GM18519 (cell line): Measurements from ENCODE around the gene SATB2.

Experiments
- ATAC-seq: cut with Tn5 transposase; IDR thresholded peaks from one replicate; pipeline ENCODE4 v1.9.1; 2021; ENCODE audit warnings: mild to moderate bottlenecking, moderate library complexity; ENCODE audit not compliant: unreplicated experiment, low FRiP score

Gene SATB2

DNA sequence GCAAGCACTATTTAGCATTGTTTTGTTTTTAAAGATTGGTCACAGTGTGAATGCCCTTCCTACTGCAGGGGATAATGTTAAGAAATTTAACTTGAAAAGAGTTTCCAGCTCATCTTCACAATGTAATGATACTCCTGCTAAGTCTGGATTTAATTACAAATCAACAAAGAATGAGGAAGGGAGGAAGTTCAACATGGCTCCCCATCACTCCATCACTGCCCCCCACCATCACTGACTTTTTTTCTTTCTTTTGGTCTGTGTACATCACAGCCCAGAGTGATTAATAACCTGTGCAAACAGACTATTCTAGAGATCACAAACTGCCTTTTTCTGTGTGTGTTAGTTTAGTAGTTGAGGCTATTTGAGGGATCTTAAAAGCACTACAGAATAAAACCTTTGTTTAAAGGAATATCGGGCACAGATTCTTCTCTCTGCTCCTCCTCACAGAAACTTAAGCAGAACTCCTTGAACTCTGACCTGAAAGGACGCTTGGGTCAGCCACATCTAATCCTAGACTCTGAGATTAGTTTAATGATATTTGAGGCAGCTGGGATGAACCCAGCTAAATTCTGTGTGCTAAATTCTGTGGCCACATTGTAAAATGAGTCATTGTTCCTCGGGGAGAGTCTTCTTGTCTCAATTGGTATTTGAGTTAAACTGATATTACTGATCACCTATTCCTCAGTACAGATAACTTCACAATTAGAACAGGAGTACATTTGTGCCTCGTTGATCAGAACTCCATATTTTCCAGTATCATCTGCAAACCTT, 47.8 kb downstream of the SATB2 start:
- ATAC-seq, result no peak

- no peak for ATAC-seq
These were observed 50.3 kb downstream of the SATB2 start for GRCh38 chr2:199407421-199407820.

DNA sequence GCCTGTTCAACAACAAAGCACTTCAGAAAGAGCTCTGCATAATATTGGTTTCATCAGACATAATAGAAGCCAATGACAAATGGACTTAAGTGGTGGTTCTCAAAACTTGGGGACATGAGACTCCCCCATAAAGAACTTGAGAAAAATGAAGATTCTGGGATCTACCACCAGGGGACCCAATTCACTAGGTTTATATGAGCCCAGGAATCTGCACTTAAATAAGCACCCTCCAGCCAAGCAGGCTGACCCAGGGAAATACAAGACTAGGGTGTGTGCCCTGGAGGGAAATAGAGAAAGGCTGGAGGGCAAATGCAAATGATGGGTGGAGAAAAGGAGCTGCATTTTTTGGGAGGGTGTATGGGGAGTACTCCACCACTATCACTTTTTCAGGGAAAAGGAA, 52.5 kb downstream of the SATB2 start:
- ATAC-seq, result no peak

DNA sequence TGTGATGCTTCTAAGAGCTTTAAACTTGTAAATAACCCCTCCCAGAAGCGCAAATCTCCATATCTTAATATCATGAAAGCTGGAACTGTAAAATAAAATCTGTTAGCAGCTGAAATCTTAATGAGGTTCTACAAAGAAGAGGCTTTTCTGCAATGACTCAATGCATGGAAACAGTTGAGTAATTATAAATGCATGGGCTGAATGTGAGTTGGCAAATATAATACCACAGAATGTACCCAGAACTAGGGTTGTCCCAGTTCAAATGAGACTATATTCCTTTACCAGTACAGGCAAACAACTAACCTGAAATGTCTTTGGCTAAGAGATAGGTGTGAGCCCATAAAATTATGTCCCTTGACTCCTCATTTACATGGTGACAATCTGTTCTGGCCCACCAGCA, 52.9 kb downstream of the SATB2 start:
- ATAC-seq, result no peak

DNA sequence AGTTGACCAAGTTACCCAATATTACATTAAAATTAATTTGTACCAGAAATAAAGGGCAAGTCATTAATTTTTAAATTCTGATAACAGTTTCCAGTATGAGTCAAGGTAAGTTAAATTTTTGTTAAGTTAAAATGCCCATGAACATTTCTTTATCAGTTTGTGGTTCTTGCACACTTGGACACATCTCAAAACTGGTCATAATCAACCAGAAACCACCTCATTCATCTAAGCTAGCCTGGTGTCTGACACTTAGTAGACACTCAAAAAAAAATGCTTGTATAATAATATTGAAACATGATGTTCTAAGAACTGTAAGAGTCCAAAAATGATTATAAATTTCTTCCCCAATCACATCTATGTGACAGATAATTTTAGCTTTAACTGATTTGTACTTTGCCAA, 62.4 kb downstream of the SATB2 start:
- ATAC-seq, result no peak

DNA sequence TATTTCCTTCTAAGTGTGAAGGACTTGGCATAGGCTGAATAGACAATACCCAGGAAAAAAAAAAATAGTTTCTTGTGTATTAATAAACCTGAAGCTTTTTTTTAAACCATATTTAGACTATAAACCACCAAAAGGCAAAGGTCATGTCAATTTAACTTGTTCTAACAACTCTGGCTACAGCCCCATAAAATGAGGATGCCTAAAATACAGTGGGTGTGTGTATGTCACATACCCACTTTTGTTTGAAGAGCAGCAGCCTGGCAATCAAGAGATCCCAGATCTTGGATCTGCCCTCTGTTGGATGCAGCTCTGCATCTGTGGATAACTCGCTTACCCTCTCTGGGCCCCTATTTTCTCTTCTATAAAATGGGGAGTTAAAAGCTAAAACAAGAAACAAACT, 65.4 kb downstream of the SATB2 start:
- ATAC-seq, result no peak

- no peak for ATAC-seq
These were observed 68.9 kb downstream of the SATB2 start for GRCh38 chr2:199388728-199389268.

DNA sequence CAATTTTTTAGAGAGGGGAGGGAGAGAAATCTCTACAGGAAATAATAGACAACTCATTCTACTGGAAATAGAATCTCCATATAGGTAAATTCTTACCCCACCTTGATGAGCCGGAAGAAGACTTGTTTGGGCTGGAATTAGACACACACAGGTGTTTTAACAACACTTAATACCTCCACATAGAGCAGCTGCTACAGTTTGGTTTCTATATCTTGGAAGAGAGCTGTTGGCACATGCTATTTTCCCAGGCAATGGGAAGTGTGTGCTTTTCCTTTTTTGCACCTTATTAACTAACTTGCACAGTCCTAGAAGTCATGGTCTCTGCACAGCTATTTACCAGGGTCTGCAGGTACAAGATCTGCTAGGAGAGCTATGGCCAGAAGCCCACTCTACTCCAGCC, 73.7 kb downstream of the SATB2 start:
- no peak for ATAC-seq

- no peak for ATAC-seq
These were observed 74.7 kb downstream of the SATB2 start for GRCh38 chr2:199383021-199383420.

DNA sequence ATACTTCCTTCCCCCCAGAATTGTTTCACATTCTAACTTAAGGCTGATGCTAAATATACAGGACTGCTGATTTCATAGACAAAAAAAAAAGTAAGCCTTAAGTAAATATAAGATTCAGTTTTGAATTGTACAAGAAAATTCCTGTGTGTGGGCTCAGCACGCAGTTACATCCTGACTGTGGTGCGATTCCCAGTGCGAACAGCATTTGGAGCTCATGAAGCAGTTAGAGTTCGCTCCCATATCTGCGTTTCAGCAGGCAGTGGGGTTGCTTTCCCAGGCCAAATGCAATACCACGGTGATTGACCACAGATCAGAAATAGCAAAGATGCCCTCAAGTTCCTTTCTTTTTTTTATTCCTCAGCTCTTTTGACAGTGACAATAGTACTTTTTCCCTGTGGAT, 75.6 kb downstream of the SATB2 start:
- ATAC-seq, result no peak

- no peak for ATAC-seq
These were observed 76.2 kb downstream of the SATB2 start for GRCh38 chr2:199381531-199381930.

DNA sequence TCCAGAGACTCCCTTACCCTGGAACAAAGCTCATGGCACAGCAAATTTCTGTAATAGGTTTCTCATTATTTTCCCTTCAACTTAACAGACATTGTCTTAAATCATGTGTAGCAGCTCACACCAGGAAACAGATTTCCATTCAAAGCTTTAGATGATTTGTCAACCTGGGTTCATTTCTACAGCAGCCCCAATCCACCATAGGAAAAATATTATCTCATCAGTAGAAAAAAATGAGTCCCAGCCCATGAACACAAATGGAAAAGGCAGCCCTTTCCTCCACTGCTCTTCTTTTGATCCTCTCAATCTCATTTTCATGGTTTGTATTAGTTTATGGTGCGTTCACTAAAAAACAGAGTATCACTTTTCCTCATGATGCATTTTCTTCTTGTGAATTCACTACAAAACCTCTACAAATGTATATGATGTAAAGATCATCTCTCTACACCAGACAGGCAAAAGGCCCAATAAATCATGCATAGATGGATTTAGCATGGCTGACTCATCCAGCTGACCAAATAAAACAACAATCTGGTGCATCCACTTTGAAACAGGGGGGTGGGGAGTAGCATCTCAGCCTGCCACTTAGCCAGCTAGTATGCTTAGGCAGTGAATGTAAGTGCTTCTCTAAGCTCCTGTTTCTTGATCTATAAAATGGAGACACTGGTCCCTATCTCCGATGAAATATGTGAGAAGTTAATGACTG, 78.6 kb downstream of the SATB2 start:
- ATAC-seq, result no peak

DNA sequence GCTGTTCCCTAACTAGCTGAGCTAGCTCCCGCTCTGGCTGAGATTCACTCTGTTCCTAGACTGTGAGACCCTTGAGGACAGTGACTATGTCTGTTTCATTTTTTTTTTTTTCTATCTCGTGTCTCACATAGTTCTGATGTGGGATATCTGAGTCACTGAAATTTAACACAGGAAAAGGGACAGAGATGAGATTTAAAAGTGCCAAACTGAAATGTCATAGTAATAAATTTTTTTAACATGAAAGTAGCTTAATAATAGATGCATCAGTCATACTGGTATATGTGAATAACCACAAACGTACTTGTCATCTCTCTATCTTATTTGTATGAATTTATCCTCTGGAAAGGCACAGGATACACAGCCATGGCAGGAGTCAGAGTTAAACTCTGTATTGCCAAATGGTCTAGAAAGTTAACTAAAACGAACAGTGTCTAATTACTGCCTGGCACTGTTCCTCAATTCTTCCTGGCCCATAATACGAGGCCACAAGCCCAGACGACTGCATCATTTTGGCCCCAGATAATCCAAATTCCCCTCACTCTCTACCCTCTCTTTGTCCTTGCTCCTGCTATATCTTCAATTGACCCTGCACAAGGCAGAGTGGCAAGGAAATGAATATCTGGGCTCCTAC, 87.5 kb downstream of the SATB2 start:
- no peak for ATAC-seq

DNA sequence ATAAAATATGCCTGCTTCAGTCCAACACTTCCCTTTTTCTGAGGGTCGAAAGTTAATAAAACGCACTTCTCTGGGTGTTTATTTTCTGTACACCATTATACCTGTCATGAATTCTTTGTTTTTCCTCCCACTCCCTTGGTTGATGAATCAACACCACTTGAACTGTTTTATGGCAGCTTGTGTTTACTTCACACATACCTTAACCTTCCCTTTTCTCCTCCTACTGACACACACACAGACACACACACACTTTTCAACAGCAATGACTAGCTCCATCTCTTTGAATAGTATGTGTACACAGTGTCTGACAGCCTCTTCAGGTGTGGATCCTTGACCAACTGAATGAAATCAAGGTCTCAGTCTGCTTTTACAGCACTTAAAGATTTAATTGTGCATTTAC, 91.3 kb downstream of the SATB2 start:
- no peak for ATAC-seq

GRCh38 chr2:199364153-199364552, 93.6 kb downstream of the SATB2 start:
- no peak for ATAC-seq

- ATAC-seq, result no peak
These were observed 101.3 kb downstream of the SATB2 start for GRCh38 chr2:199356412-199356811.

DNA sequence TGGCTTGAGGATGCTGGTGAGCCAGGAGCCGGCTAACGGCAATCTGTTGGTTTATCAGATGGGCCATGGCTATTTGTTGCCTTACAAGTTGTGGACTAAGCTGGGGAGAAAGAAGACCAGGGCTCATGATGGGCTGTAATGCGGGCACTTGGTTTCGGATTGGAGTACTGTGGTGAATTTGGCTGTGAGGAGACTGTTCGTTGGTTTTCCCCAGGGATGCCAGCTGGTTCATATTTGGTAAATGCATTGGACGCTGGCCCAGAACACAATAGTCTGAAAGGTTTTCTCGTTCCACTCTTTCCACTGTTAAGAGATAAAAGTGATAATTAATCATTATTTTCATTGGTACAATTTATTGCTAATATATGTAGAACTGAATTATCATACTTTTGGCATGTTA, 108.9 kb downstream of the SATB2 start:
- ATAC-seq, result no peak

DNA sequence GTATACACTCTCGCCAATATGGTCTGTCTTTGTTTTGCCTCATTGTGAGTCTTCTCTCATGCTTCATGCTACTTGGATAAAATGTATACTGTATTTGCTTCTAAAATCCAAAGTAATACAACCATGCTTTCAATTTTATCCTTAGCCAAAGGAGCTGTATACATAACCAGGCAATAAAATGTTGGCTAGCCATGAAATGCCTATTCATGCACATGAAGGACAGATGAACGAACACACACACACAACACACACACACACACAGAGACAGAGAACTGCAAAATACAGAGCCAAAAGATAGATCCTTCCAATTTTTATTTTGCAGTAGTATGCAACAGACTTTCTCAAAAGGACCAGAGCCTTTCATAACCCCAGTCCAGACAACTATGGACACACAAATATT, 113.7 kb downstream of the SATB2 start:
- no peak for ATAC-seq

GRCh38 chr2:199342334-199342733, 115.4 kb downstream of the SATB2 start:
- no peak for ATAC-seq

DNA sequence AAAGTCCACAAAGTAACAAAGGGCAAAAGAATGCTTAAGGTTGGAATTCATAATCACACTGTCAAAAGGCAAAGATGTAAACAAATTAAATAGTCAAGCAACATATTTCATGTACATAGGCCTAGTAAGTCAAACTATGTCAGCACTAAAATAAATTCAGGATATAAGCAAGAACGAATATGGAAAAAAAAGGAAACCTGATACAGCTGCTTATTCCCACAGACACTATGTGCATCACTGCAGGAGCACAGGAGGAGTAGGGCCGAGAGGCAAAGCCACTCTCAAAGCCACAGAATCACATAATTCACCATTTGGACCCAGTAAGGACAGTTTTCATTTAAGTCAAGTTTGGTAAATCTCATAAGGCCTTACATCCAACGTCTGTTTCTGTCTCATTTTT, 116.6 kb downstream of the SATB2 start:
- ATAC-seq, result no peak

DNA sequence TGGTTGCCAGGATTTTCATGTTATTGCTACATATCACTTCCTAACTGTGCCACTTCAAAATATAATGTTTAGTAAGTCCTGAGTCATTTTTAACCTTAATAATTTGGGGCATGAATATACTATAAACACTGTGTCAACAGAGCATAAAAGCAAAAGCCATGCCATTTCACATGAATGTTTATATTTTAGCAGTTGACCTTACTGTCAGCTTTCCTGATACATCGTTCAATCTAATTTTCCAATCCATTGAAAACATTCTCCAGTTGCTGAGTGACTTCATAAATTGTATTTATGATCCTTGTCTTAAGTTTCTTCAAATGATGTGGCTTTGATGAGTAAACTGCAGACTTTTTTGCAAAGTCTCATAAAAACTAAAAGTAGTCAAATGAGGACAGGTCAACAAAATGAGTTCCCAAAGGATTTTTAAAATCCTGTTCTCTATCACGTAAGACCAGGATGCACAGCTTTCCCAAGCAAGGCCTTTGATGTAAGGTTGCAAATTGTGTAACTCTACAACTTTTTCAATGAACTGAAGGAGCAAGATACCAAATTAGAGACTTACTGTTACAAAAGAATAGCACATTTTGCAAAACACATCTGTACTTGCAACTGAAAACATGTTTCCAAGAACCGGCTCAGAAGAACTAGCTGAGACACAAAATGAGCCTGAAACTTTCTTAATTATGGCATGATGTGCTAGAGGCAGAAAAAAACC, 117.7 kb downstream of the SATB2 start:
- no peak for ATAC-seq
